HEK293 (cell line): Measurements from ENCODE around the gene FOXO6.
A peak's percentile ranks its signal among the peaks of the same experiment; 100 is the strongest.

Source experiments
- CTCF ChIA-PET: fragments of 350-600 bp; formaldehyde crosslinking; extraction: SDS; loops from one replicate; lab custom pipeline; 2021; ENCODE audit warnings: antibody characterized with exemption; lab: Yijun Ruan, JAX
- POLR2A ChIA-PET: fragments of 300-600 bp; formaldehyde crosslinking; extraction: SDS; loops from one replicate; lab custom pipeline; 2020; ENCODE audit warnings: antibody characterized with exemption, inconsistent platforms; lab: Yijun Ruan, JAX
- H3K27ac ChIP-seq: fragments of 200-500 bp; sonication (Bioruptor generic); 2 replicates; pipeline ENCODE4 v1.5.1; 2014; ENCODE audit warnings: low read depth, low read length, control low read depth, inconsistent platforms; ENCODE audit errors: extremely low read depth
- H3K36me3 ChIP-seq, 2 experiments: fragments of 200-500 bp in 1 of 2; sonication (Bioruptor generic) in 1 of 2; 1 replicate in 1 of 2; 2 replicates in 1 of 2; pipeline ENCODE4 v1.5.1; 2014 to 2017; ENCODE audit warnings: inconsistent platforms in 2 of 2, low read length in 2 of 2; ENCODE audit not compliant: control insufficient read depth in 2 of 2, insufficient read depth in 1 of 2
- H3K4me1 ChIP-seq: fragments of 200-500 bp; sonication (Bioruptor generic); 2 replicates; pipeline ENCODE4 v1.5.1; 2014; ENCODE audit warnings: mild to moderate bottlenecking, low read length, inconsistent platforms; ENCODE audit not compliant: control insufficient read depth, insufficient read depth
- H3K4me3 ChIP-seq: 2 replicates; pipeline ENCODE4 v1.5.1; 2011; ENCODE audit warnings: low read depth, mild to moderate bottlenecking, control low read depth, low read length, moderate library complexity
- H3K9me3 ChIP-seq: fragments of 200-500 bp; sonication (Bioruptor generic); 2 replicates; pipeline ENCODE4 v1.5.1; 2014; ENCODE audit warnings: low read depth, low read length, inconsistent platforms; ENCODE audit not compliant: control insufficient read depth, insufficient read depth
- BCL11B ChIP-seq: fragments of 450-650 bp; formaldehyde crosslinking; IDR thresholded peaks from 2 replicates; pipeline ENCODE4 v1.5.1; 2016; ENCODE audit warnings: low read depth, missing biosample characterization, missing genetic modification characterization
- HIC1 ChIP-seq: fragments of 450-650 bp; formaldehyde crosslinking; IDR thresholded peaks from 2 replicates; pipeline ENCODE4 v1.5.1; 2016; ENCODE audit warnings: missing biosample characterization, missing genetic modification characterization
- HOXD13 ChIP-seq: sonication (generic); formaldehyde crosslinking; IDR thresholded peaks from 2 replicates; pipeline ENCODE4 v1.8.0; 2022; ENCODE audit warnings: missing genetic modification reagents, borderline replicate concordance
- KLF1 ChIP-seq: fragments of 450-650 bp; formaldehyde crosslinking; IDR thresholded peaks from 2 replicates; pipeline ENCODE4 v1.5.1; 2016; ENCODE audit warnings: missing biosample characterization, missing genetic modification characterization
- OSR2 ChIP-seq: fragments of 450-650 bp; formaldehyde crosslinking; IDR thresholded peaks from 2 replicates; pipeline ENCODE4 v1.5.1; 2016; ENCODE audit warnings: missing biosample characterization, missing genetic modification characterization
- SP2 ChIP-seq: fragments of 450-650 bp; formaldehyde crosslinking; IDR thresholded peaks from 2 replicates; pipeline ENCODE4 v1.5.1; 2016; ENCODE audit warnings: missing biosample characterization, missing genetic modification characterization
- ZBTB44 ChIP-seq: fragments of 450-650 bp; IDR thresholded peaks from 2 replicates; pipeline ENCODE4 v1.5.1; 2018; ENCODE audit warnings: missing biosample characterization, mild to moderate bottlenecking, missing genetic modification characterization
- ZBTB6 ChIP-seq: fragments of 450-650 bp; formaldehyde crosslinking; IDR thresholded peaks from 2 replicates; pipeline ENCODE4 v1.5.1; 2017; ENCODE audit warnings: missing biosample characterization, missing genetic modification characterization
- ZFP69B ChIP-seq: fragments of 450-650 bp; formaldehyde crosslinking; IDR thresholded peaks from 2 replicates; pipeline ENCODE4 v1.5.1; 2016; ENCODE audit warnings: missing biosample characterization, missing genetic modification characterization
- ZIC2 ChIP-seq: fragments of 450-650 bp; formaldehyde crosslinking; IDR thresholded peaks from 2 replicates; pipeline ENCODE4 v1.5.1; 2016; ENCODE audit warnings: missing biosample characterization, missing genetic modification characterization
- ZNF133 ChIP-seq: fragments of 450-650 bp; formaldehyde crosslinking; IDR thresholded peaks from 2 replicates; pipeline ENCODE4 v1.5.1; 2016; ENCODE audit warnings: missing biosample characterization, missing genetic modification characterization
- ZNF223 ChIP-seq: fragments of 450-650 bp; formaldehyde crosslinking; IDR thresholded peaks from 2 replicates; pipeline ENCODE4 v1.5.1; 2016; ENCODE audit warnings: missing biosample characterization, missing genetic modification characterization
- ZNF335 ChIP-seq: fragments of 450-650 bp; formaldehyde crosslinking; conservative IDR thresholded peaks from 2 replicates; pipeline ENCODE4 v1.5.1; 2016; ENCODE audit warnings: missing biosample characterization, missing genetic modification characterization
- ZNF416 ChIP-seq: fragments of 450-650 bp; formaldehyde crosslinking; IDR thresholded peaks from 2 replicates; pipeline ENCODE4 v1.5.1; 2016; ENCODE audit warnings: missing biosample characterization, missing genetic modification characterization
- ZNF449 ChIP-seq: fragments of 450-650 bp; formaldehyde crosslinking; IDR thresholded peaks from 2 replicates; pipeline ENCODE4 v1.5.1; 2017; ENCODE audit warnings: missing biosample characterization, mild to moderate bottlenecking, missing genetic modification characterization, moderate library complexity
- ZNF510 ChIP-seq: fragments of 450-650 bp; formaldehyde crosslinking; IDR thresholded peaks from 2 replicates; pipeline ENCODE4 v1.5.1; 2018; ENCODE audit warnings: mild to moderate bottlenecking, missing genetic modification characterization, missing biosample characterization; ENCODE audit not compliant: insufficient replicate concordance
- ZNF596 ChIP-seq: fragments of 450-650 bp; IDR thresholded peaks from 2 replicates; pipeline ENCODE4 v1.5.0; 2018; ENCODE audit warnings: missing biosample characterization, mild to moderate bottlenecking, missing genetic modification characterization, moderate library complexity
- ZNF677 ChIP-seq: fragments of 450-650 bp; IDR thresholded peaks from 2 replicates; pipeline ENCODE4 v1.5.0; 2018; ENCODE audit warnings: missing biosample characterization, mild to moderate bottlenecking, missing genetic modification characterization, moderate library complexity
- ZNF701 ChIP-seq: fragments of 450-650 bp; formaldehyde crosslinking; IDR thresholded peaks from 2 replicates; pipeline ENCODE4 v1.5.1; 2016; ENCODE audit warnings: missing biosample characterization, missing genetic modification characterization
- ZSCAN5A ChIP-seq: fragments of 450-650 bp; formaldehyde crosslinking; IDR thresholded peaks from 2 replicates; pipeline ENCODE4 v1.5.1; 2016; ENCODE audit warnings: missing biosample characterization, missing genetic modification characterization

FOXO6 gene

GRCh38 chr1:41362749-41363590 lies 1.7 kb downstream of the FOXO6 start:
- Histone ChIP-seq H3K4me1 (peaks cover 15% of the 10 kb centered on the region), H3K4me3 (peak overlapping the region; percentile 49), H3K27ac (no peak overlapping the region), H3K36me3 (no peaks in the 10 kb centered on the region), H3K9me3 (no peaks in the 10 kb centered on the region)
- ChIA-PET POLR2A (interaction anchor here (1.2 to 2.2 kb wide), 2 partner anchors 25 to 51 kb away, joined by 3 to 8 read pairs; no protein-coding TSS in a partner anchor), CTCF (interaction anchor here (0.7 to 2.3 kb wide), 3 partner anchors 52 to 82 kb away, joined by 3 to 8 read pairs (median 3); no protein-coding TSS in a partner anchor)
- TF ChIP-seq ZNF701 (no peak), ZIC2 (peak; percentile 36), ZNF596 (tag by site-specific recombination) (no peak), OSR2 (no peak), SP2 (tag by site-specific recombination) (0 out of 2 replicates have a peak, but pooled peaks have one; percentile 17), ZSCAN5A (no peak), ZNF449 (tag by site-specific recombination) (no peak), ZNF510 (no peak), ZBTB6 (tag by site-specific recombination) (peak; percentile 66; the same call in 1 of the 2 replicates), ZFP69B (tag by site-specific recombination) (no peak), KLF1 (tag by site-specific recombination) (no peak), ZNF416 (tag by site-specific recombination) (no peak), ZBTB44 (tag by site-specific recombination) (no peak), BCL11B (tag by site-specific recombination) (no peak), ZNF133 (no peak), HIC1 (tag by site-specific recombination) (no peak), HOXD13 (CRISPR knock-in tag) (no peak), ZNF677 (tag by site-specific recombination) (no peak), ZNF335 (tag by site-specific recombination) (no peak), ZNF223 (tag by site-specific recombination) (no peak)
